Posterior cingulate gyrus (tissue), 11 donors: Measurements from ENCODE around the gene RSRP1.
"Not testable (repeated sequence)": the region's sequence is repeated elsewhere in the genome, so short reads cannot be mapped to it uniquely, and the experiment has no call there.

ENCODE experiments used
- DNase-seq, 10 donors: peaks; one replicate each; pipeline versions ENCODE4 v3.0.0 to v3.0.0-alpha.2; 2020 to 2021; ENCODE audit warnings: mixed read lengths in 3 of 10
- intact Hi-C: fragments of 100-400 bp; cut with DNase I; formaldehyde crosslinking; loops from one replicate; pipeline ENCODE4 v1.15.1; 2023

The RSRP1 gene

DNA sequence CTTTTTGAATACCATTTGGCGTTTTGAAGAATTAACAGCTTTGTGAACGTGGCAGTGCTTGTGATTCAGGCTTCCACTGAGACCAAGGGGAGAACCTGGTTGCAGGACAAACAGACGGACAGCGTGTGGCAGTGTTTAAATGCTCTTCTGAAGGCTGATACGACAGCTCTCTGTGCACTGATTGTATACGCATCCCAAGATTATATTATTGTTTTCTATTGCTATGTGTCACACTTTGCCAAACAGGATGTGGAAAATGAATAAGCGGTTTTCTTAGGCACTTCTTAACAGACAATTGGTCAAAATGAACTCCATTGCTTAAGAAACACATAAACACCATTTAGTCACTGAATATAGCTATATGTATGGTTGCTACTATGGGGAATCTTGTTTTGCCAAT, 12.6 kb upstream of the RSRP1 start:
- intact Hi-C loops, DNase-seq: not testable (repeated sequence)

DNA sequence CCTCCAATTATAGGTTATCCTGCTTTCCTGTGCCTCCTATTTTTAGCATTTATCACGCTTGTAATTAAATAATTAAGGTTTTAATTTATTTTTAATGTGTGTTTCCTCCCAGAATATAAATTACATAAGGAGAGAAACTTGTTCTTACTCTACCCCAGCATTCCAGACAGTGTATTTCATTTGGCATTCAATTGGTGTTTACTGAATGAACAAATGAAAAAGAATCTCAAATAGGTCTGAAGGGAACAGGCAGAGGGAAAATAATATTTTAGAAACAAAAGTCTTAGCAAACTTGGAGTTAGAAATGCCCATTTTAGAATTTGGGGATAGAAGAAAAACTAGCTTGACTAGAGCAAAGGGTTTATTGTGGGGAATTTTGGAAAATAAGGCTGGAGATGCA, 9.9 kb upstream of the RSRP1 start:
- intact Hi-C loops = no loop called here
- no peak for DNase-seq

DNA sequence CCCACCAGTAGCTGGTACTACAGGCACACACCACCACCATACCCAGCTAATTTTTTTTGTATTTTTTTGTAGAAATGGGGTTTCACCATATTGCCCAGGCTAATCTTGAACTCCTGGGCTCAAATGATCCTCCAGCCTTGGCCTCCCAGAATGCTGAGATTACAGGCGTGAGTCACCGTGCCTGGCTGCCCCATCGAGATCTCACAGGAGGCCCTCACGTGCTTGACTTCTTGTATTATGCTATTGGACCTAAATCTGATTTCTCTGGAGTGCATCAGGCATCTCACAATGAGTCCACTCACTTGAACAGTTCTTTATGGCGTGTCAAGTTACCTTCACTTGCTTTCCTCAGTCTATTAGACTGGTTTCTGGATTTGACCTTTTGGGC, 9.3 kb upstream of the RSRP1 start:
- intact Hi-C loops = no loop called here
- no peak for DNase-seq

DNA sequence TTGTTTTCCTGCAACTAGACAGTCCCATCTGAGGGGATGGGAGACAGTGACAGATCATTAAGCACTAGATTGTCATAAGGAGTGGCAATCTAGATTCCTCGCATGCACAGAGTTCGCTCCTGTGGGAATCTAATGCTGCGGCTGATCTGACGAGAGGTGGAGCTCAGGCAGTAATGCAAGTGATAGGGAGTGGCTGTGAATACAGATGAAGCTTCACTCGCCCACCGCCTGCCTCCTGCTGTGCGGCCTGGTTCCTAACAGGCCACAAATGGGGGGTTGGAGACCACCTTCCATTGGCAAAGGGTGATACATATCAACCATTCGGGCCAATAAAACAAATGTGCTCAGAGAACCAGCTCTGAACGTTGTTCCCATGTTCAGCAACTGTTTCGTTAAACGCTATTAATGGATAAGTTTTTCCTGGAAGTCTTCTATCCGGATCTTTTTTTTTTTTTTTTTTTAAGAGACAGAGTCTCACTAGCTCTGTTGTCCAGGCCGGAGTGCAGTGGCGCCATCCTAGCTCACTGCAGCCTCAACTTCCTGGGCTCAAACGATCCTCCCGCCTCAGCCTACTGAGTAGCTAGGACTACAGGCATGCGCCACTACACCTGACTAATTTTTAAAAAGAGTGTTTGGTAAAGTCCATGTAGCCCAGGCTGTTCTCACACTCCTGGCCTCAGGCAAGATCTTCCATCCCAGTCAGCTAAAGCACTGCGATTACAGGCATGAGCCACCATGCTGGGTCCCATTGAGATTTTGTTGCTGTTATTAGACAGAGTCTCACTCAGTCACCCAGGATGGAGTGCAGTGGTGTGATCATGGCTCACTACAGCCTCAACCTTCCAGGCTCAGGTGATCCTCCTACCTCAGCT, 8.7 kb upstream of the RSRP1 start:
- DNase-seq = no peak
- intact Hi-C loops = no loop called here

DNA sequence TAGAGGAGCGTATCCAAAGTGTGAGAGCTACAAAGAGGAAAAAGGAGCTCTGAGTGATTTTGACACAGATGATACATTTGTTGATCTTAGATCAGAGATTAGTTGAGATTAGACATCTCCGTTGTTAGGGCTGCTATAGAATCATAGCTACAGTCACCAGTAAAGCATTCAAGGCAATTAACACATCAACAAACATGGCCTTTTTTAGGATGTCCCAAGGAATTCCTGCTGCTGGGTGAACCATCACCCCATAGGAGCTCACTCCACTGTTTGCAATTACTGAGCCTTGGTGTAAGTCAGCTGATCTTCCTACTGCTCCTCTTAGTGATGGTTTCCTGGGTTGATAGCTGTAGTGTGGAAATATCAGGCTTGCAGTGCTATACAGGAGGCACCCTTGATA, 6.7 kb upstream of the RSRP1 start:
- no peak for DNase-seq
- intact Hi-C loops = no loop called here

DNA sequence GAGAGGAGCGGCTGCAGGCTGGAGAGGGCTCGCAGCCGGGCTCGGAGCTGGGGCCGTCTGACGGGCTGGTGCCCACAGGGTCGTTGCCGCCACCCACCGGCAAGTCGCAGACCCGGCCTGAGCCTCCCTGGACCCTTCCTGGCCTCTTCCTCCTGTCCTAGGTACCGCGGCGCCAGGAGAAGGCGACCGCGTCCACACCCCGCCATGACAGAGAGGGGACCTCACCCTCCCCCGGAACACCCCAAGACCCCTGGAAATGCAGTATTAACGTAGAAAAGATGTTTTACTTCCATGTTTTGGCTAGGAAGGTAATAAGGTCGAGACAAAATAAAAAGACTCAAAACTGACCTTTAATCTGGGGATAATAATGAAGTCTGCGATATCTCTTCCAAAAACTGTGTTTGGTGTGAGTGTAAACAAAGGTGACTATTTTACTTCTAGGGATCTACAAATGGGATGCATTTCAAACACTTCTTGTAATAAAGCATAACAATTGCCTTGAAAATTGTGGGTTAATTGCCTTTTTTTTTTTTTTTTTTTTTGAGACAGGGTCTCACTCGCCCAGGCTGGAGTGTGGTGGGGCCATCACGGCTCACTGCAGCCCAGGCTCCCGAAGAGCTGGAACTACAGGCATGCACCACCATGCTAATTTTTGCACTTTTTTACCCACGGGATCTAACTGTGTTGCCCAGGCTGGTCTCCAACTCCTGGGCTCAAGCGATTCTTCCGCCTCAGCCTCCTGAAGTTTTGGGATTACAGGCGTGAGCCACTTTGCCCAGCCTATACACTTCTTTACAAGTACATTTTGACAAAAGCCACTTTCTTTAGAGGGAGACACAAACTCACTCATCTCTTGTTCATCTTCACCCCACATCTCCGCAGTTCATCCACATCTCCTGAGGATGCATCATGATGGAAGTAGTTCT, 838 bp upstream of the RSRP1 start:
- no peak for DNase-seq
- intact Hi-C loops = loop anchor here (10.0 kb wide), 1 partner anchor 47 kb away; no protein-coding TSS in a partner anchor

DNA sequence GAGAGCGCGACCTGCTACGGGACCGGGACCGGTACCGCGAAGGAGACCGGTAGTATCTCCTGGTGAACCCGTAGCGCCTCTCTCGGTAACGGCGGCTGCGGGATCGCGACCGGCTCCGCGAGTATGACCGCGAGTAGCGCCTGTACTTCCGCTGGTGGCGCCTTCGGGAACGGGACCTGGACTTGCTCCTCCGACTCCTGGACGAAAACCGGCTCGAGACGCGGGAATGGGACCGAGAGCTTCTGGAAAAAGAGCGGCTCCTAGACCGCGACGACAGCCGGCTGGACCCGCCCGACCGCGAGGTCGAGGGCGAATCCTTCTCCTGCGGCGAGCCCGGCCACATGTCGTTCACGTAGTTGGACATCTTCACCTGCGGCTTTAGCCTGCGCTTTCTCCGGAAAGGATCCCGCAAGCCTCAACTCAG, 642 bp downstream of the RSRP1 start:
- DNase-seq = peak in 6 of 10 donors; percentile 21 to 85 (median 33)
- intact Hi-C loops = loop anchor here (10.0 kb wide), 1 partner anchor 48 kb away; no protein-coding TSS in a partner anchor

DNA sequence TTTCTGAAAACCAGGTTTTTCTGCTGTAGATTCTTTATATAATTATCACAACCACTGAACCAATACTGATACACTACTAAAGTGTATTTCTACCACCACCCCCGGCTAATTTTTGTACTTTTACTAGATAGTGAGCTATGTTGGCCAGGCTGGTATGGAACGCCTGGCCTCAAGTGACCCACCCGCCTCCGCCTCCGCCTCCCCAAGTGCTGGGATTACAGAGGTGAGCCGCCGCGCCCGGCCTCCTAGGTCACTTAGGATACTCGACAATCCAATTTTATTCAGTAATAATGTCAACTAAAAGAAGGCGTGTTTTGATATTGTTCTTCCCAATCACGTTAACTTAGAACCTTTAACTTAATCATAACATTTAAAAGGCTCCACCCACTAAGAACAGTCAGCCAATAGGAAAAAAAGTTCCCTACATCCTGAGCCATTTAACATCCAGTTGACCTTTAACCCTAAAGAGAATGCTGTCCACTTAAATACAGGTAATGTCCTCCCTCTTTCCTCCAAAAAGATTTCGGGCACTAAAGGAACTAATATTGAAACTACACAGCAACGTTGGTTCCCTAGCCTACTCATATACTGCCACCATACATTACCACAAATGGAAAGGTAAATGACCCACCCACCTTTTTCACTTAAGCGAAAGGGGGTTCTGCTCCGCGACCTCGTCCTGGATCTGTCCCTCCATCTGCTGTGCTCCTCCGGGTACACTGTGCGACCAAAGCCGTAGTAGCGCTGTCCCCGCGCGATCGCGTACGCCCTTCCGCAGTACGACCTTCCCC, 1.2 kb downstream of the RSRP1 start:
- intact Hi-C loops = loop anchor here (10.0 kb wide), 1 partner anchor 49 kb away; no protein-coding TSS in a partner anchor

DNA sequence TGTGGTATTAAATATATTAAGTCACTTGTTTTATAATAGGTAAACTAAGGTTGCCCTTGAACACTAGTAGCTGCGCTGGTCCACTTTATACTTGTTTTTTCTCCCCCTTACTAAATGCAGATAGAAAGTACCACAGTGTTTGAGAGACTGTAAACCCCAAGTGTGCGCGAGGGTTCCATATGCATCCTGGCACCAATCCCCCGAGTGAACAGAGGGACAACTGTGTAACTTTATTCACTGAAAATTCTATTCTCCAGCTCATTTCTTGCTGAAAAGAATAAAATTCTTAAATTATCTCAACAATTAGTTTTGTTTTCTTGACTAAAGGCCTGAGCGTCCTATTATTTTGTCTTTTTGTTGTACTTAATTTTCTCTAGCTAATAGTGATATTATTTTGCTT, 1.9 kb downstream of the RSRP1 start:
- intact Hi-C loops = loop anchor here (10.0 kb wide), 1 partner anchor 49 kb away; no protein-coding TSS in a partner anchor
- no peak for DNase-seq

More for the DNA sequence above, 1.2 kb downstream of the RSRP1 start:
- DNase-seq = no peak

DNA sequence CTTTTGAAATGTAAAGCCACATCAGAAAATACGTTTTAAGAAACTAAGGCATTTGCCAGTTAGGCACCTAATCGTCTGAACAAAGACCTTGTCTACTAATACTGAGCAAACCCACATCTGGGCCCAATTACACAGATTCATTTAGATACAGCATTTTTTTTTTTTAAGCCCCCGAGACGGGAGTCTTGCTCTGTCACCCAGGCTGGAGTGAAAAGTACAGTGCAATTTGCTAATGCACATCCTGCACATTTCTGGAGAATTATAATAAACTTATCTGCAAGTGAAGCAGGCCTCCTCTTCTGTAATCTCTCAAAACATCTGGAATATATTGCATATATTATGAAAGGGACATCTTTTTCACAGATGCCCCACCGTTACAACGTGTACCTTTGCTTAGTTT, 3.3 kb downstream of the RSRP1 start:
- intact Hi-C loops = loop anchor here (10.0 kb wide), 1 partner anchor 51 kb away; no protein-coding TSS in a partner anchor
- no peak for DNase-seq

DNA sequence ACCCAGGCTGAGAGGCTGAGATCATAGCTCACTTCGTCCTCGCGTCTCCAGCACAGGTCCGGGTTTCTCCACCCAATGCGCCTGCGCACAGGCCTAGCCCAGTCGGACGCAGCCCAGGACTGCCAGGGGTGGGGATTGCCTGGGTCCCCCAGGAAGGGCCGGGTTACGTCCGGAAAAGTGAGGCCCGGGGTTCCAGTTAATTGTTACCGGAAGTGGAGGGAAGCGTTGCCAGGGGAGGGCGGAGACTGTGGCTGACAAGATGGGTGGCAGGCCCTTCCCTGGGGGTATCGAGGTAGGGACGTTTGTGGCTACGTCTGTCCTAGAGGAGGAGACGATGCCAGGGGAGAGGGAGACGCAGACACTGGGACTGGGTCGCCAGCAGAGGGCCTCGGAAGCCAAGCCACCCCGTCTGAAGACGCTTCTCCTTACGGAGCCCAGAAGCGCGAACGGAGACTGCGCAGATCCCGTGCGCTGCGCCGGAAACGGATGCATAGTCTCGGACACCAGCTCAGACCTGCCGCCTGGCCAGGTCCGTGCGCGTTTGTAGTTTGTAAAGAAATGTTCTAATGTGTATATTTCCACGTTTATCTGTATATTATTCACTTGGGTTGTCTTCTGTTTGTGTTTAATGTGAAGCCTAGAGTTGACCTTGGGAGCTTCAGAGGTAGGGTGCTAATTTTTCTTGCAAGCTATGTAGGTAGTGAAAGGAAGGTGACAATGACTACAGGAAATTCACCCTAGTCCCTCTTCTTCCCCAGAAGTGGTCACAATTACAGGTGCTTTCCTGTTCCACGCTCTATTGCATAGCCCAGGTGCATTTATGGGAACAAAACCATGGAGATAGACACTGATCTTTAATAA, 7.3 kb downstream of the RSRP1 start:
- peak; percentile 77 to 98 (median 90) for DNase-seq
- intact Hi-C loops = loop anchor here (10.0 kb wide), 1 partner anchor 55 kb away; no protein-coding TSS in a partner anchor

DNA sequence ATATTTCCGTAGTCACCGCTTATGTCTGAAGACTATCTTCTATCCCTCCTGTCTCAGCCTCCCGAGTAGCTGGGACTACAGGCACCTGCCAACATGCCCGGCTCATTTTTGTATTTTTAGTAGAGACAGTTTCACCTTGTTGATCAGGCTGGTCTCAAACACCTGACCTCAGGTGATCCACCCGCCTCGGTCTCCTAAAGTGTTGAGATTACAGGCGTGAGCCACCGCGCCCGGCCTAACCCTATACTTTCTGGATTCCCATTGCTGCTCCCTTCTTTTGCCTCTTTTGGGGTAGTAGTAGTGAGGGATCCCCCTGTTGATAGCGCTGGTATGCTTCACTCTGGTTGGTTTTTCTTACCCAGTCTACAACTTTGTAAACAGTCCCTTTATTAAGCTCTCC, 9.2 kb downstream of the RSRP1 start:
- intact Hi-C loops = no loop called here
- DNase-seq = no peak

DNA sequence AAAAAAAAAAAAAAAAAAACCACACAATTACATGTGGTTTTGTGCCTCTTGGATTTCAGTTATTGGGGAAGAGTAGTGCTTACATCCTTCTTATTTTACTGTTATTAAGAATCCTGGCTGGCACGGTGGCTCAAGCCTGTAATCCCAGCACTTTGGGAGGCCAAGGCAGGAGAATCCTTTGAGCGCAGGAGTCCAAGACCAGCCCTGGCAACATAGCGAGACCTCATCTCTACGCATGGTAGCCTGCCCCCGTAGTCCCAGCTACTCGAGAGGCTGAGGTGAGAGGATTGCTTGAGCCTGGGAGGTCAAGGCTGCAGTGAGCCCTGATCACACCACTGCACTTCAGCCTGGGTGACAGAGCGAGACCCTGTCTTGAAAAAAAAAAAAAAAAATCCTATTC, 11.0 kb downstream of the RSRP1 start:
- intact Hi-C loops, DNase-seq: not testable (repeated sequence)

DNA sequence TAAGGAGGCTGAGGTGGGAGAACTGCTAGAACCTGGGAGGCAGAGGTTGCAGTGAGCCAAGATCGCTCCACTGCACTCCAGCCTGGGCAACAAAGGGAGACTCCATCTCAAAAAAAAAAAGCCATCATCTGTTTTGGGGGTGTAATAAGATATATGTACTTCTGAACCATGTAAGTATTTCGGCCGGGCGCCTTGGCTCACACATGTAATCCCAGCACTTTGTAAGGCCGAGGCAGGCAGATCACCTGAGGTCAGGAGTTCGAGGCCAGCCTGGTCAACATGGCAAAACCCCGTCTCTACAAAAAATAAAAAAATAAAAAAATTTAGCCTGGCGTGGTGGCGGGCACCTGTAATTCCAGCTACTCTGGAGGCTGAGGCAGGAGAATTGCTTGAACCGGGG, 11.8 kb downstream of the RSRP1 start:
- intact Hi-C loops, DNase-seq: not testable (repeated sequence)

DNA sequence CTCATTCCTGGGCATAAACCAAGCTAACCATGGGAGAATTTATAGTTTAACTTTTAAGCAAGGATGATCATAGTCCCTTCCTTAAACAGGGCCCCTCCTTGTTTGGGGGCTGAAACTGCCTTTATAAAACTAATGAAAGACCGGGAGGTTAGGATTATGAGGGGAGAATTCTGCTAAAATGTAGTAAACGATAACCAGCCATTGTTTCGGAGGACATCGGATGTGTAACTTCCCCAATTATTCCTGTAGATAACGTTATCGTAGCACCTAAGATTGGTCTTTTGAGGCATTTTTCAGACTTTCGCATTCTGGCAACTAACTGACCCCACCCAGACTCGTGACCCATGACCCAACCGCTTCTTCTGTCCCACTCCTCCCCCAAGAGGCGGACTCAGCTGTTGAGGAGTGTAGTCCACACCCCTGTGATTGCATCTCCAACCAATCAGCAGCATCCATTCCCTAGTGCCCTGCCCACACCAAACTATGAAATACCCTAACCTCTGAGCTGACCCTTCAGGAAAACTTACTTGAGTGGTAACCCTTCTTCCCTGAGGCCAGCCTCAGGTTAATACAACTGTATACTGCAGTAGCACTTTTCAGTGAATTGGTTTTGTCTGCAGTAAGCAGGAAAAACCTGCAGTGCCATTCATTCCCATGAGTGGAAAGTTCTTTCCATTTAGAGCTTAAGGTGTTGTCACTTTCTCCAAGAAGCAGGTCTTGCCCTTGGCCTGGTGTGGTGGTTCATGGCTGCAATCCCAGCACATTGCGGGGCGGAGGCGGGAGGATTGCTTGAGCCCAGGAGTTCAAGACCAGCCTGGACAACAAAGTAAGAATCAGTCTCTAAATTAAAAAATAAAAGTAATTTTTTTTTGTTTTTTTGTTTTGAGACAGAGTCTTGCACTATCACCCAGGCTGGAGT, 14.1 kb downstream of the RSRP1 start:
- peak; percentile 37 to 96 (median 65) for DNase-seq
- intact Hi-C loops = no loop called here

DNA sequence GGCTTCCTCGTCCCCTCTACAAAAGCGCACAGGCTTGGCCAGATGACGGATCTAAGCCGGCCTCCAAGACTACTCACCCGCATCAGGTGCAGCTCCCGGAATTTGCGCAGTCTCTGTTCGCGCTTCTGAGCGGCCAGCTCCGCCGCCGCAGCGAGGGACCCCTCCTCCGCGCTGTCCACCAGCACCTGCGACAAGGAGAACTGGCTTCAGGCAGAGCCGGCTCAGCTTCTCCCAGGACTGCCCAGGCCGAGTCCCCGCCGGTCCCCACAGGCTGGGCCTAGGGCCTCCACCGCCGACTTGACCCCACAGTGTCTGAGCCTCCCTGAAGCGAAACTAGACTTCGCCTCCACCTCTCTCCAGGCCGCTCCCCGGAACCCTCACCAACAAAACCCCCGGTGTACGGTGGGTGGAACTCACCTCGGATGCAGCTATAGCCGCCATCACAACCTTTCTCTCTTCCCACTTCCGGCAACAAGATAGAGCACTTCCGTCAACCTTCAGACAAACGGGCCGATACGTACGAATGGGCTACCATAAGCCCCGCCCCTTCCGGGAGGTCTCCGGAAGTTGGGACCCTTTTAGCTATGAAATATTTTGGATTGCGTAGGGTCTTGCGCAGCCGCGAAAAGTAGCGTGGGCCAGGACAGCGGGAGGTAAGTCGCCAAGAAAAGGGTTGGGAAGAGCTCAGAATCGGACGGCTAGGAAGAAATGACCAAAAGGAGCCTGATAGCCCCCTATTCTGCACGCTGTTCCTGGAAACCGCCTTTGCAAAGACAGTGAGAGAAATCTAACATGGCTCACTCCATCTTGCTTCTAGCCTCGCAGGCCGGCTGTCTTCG, 15.0 kb downstream of the RSRP1 start, which contains the start of gene SYF2:
SYF2 (minus strand) TSS at position 476 of the 839 bp plus-strand sequence; CDS start at position 441, 35 bp downstream.
- peak; percentile 86 to 99 (median 94) for DNase-seq
- intact Hi-C loops = no loop called here

DNA sequence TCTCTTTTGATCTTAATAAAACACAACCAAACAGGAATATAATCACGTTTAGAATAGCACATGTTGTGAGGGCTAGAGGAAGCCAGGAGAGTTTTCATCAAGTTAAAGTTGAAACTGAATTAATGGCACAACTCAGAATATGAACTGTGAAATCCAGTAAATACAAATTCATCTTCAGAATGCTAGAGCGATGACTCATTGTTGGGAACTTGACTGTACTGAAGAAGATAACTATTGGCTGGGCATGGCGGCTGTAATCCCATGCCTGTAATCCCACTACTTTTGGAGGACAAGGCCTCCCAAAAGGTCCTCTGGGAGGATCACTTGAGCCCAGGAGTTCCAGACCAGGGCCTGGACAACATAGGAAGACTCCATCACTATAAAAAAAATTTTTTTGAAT, 23.8 kb downstream of the RSRP1 start:
- intact Hi-C loops = no loop called here
- no peak for DNase-seq
